ENCODE results near the gene FAM13B.
"Not testable (repeated sequence)": the region's sequence is repeated elsewhere in the genome, so short reads cannot be mapped to it uniquely, and the experiment has no call there.

The FAM13B gene

GRCh38 chr5:137960141-137960540 lies 72.7 kb downstream of the FAM13B start:
- DNase-seq: no peak

- DNase-seq: no peak
Measured at GRCh38 chr5:137959488-137959887, 73.4 kb downstream of the FAM13B start.

GRCh38 chr5:137957948-137958347 lies 74.9 kb downstream of the FAM13B start:
- no peak for DNase-seq

GRCh38 chr5:137954131-137954879 lies 78.6 kb downstream of the FAM13B start:
- DNase-seq: no peak

- no peak for DNase-seq
Measured at GRCh38 chr5:137945825-137946224, 87.1 kb downstream of the FAM13B start.

- not testable (repeated sequence) for DNase-seq
Measured at GRCh38 chr5:137944280-137944679, 88.6 kb downstream of the FAM13B start.

GRCh38 chr5:137939331-137939730 lies 93.5 kb downstream of the FAM13B start:
- no peak for DNase-seq

- DNase-seq: no peak
Measured at GRCh38 chr5:137938751-137939143, 94.1 kb downstream of the FAM13B start.

GRCh38 chr5:137937994-137938750 lies 94.7 kb downstream of the FAM13B start:
- no peak for DNase-seq

- no peak for DNase-seq
Measured at GRCh38 chr5:137935694-137936093, 97.2 kb downstream of the FAM13B start.

GRCh38 chr5:137935190-137935589 lies 97.7 kb downstream of the FAM13B start:
- no peak for DNase-seq

GRCh38 chr5:137933491-137933911 lies 99.4 kb downstream of the FAM13B start:
- no peak for DNase-seq

- DNase-seq: no peak
Measured at GRCh38 chr5:137932800-137933199, 100.1 kb downstream of the FAM13B start.

GRCh38 chr5:137923856-137924255 lies 109.0 kb downstream of the FAM13B start:
- DNase-seq: no peak

GRCh38 chr5:137921931-137922330 lies 110.9 kb downstream of the FAM13B start:
- no peak for DNase-seq

GRCh38 chr5:137916923-137917322 lies 116.0 kb downstream of the FAM13B start:
- DNase-seq: no peak

GRCh38 chr5:137914758-137915157 lies 118.1 kb downstream of the FAM13B start:
- DNase-seq: no peak

- no peak for DNase-seq
Measured at GRCh38 chr5:137902408-137903133, 130.3 kb downstream of the FAM13B start.

- DNase-seq: no peak
Measured at GRCh38 chr5:137901011-137901817, 131.7 kb downstream of the FAM13B start.

- no peak for DNase-seq
Measured at GRCh38 chr5:137899493-137899892, 133.4 kb downstream of the FAM13B start.

GRCh38 chr5:137896560-137896959 lies 136.3 kb downstream of the FAM13B start:
- DNase-seq: no peak

- DNase-seq: no peak
Measured at GRCh38 chr5:137894586-137894985, 138.3 kb downstream of the FAM13B start.

GRCh38 chr5:137891849-137892248 lies 141.0 kb downstream of the FAM13B start:
- no peak for DNase-seq

Measured in CD4-positive, alpha-beta T cell treated with Interleukin-17A for 4 hours (primary cell).